HepG2 (cell line): ENCODE data around the gene CADPS. TPM values are rescaled to one million over a fixed set of nuclear protein-coding genes. Genes with fewer than 3 reads are reported as not detected.

Source experiments
- ATAC-seq: fragments of 200-7000 bp; cut with Tn5 transposase; 3 replicates; pipeline ENCODE4 v1.9.1; 2020; ENCODE audit warnings: mild to moderate bottlenecking, moderate library complexity
- BruUV-seq: library from RNA; stranded (reverse); fragments of 400-500 nt; replicated peaks from 2 replicates; lab custom pipeline; 2021; lab: Mats Ljungman, UMichigan
- CTCF ChIA-PET: fragments of 300-600 bp; formaldehyde crosslinking; extraction: SDS; loops from one replicate; lab custom pipeline; 2021; ENCODE audit warnings: low total read pairs, inconsistent platforms, low intra/inter-chr PET ratio; lab: Yijun Ruan, JAX
- POLR2A ChIA-PET: fragments of 350-600 bp; sonication (Branson Sonifier 250); formaldehyde crosslinking; loops from one replicate; lab custom pipeline; 2020; ENCODE audit warnings: antibody characterized with exemption, inconsistent platforms; lab: Yijun Ruan, JAX
- DNase-seq: peaks from one replicate; pipeline ENCODE4 v3.0.0-alpha.2; 2015; ENCODE audit warnings: low spot score
- FAIRE-seq: peaks from 3 replicates; lab custom pipeline; 2011; peaks lifted over from hg19 to GRCh38; lab: Jason Lieb, UNC
- H2AFZ ChIP-seq: one replicate; pipeline ENCODE4 v1.6.1; 2011; ENCODE audit warnings: low read length, inconsistent platforms
- H3K27ac ChIP-seq: fragments of 300-600 bp; 3 replicates; pipeline ENCODE4 v1.8.0; 2011; ENCODE audit warnings: mixed run types, mild to moderate bottlenecking, mixed read lengths, low read length, inconsistent platforms; ENCODE audit not compliant: insufficient read depth; ENCODE audit errors: extremely low read length
- H3K27me3 ChIP-seq, 2 experiments: fragments of 200-600 bp in 1 of 2; 2 replicates in 1 of 2; 3 replicates in 1 of 2; pipeline versions ENCODE4 v1.6.0 to v1.8.0; 2011; ENCODE audit warnings: low read length in 2 of 2, mild to moderate bottlenecking in 2 of 2, moderate library complexity in 2 of 2, inconsistent platforms in 1 of 2; ENCODE audit not compliant: insufficient read depth in 2 of 2, control insufficient read depth in 1 of 2
- H3K36me3 ChIP-seq, 2 experiments: fragments of 200-600 bp in 1 of 2; replicated peaks in 1 of 2; 2 replicates in 1 of 2; 3 replicates in 1 of 2; pipeline versions ENCODE4 v1.5.1 to v1.8.0; 2011; ENCODE audit warnings: low read length in 2 of 2, inconsistent platforms in 1 of 2; ENCODE audit not compliant: insufficient read depth in 2 of 2, control insufficient read depth in 1 of 2
- H3K4me1 ChIP-seq: 2 replicates; pipeline ENCODE4 v1.5.1; 2012; ENCODE audit warnings: low read length, inconsistent platforms; ENCODE audit not compliant: insufficient read depth
- H3K4me2 ChIP-seq: 2 replicates; pipeline ENCODE4 v1.6.0; 2011; ENCODE audit warnings: low read depth, low read length, inconsistent platforms
- H3K4me3 ChIP-seq, 3 experiments: fragments of 200-600 bp in 1 of 3; sonication (generic), shearing (Covaris generic) in 1 of 3; replicated peaks in 1 of 3; 2 replicates each; pipeline ENCODE4 v1.5.1; 2011 to 2016; ENCODE audit warnings: low read length in 3 of 3, inconsistent platforms in 2 of 3, low read depth in 2 of 3, mild to moderate bottlenecking in 2 of 3, control low read depth in 1 of 3, mixed read lengths in 1 of 3; ENCODE audit not compliant: insufficient read depth in 1 of 3
- H3K79me2 ChIP-seq: one replicate; pipeline ENCODE4 v1.6.1; 2011; ENCODE audit warnings: low read length, inconsistent platforms; ENCODE audit not compliant: insufficient read depth
- H3K9ac ChIP-seq: 2 replicates; pipeline ENCODE4 v1.6.0; 2011; ENCODE audit warnings: mild to moderate bottlenecking, low read depth, low read length, inconsistent platforms; ENCODE audit not compliant: insufficient read depth
- H3K9me3 ChIP-seq: 2 replicates; pipeline ENCODE4 v1.5.1; 2012; ENCODE audit warnings: mild to moderate bottlenecking, low read length
- H4K20me1 ChIP-seq: 2 replicates; pipeline ENCODE4 v1.6.0; 2011; ENCODE audit warnings: inconsistent platforms, mild to moderate bottlenecking, low read length, moderate library complexity; ENCODE audit not compliant: insufficient read depth
- DPF2 ChIP-seq: sonication (generic); formaldehyde crosslinking; IDR thresholded peaks from 2 replicates; pipeline ENCODE4 v1.4.0; 2020; ENCODE audit warnings: mild to moderate bottlenecking, low read depth, missing genetic modification reagents, borderline replicate concordance
- HNF1B ChIP-seq: sonication (generic); formaldehyde crosslinking; IDR thresholded peaks from 2 replicates; pipeline ENCODE4 v1.5.1; 2020; ENCODE audit warnings: mild to moderate bottlenecking, moderate library complexity, missing genetic modification reagents
- HOMEZ ChIP-seq: IDR thresholded peaks from 2 replicates; pipeline ENCODE4 v1.6.1; 2016; ENCODE audit warnings: low read depth
- SNRNP70 ChIP-seq: fragments of 200-400 bp; formaldehyde crosslinking; IDR thresholded peaks from 2 replicates; pipeline ENCODE4 v1.6.1; 2017; ENCODE audit warnings: mild to moderate bottlenecking, low read depth, low read length, moderate library complexity
- ZNF253 ChIP-seq: sonication (generic); formaldehyde crosslinking; IDR thresholded peaks from 2 replicates; pipeline ENCODE4 v1.8.0; 2022; ENCODE audit warnings: mild to moderate bottlenecking, missing genetic modification reagents, borderline replicate concordance
- ZNF263 ChIP-seq: sonication (generic); formaldehyde crosslinking; IDR thresholded peaks from 2 replicates; pipeline ENCODE4 v1.4.0; 2020; ENCODE audit warnings: missing genetic modification reagents
- ZNF326 ChIP-seq: sonication (generic); formaldehyde crosslinking; IDR thresholded peaks from 2 replicates; pipeline ENCODE4 v1.4.0; 2020; ENCODE audit warnings: missing genetic modification reagents, borderline replicate concordance
- ZNF570 ChIP-seq: sonication (generic); formaldehyde crosslinking; IDR thresholded peaks from 2 replicates; pipeline ENCODE4 v1.4.0; 2020; ENCODE audit warnings: mild to moderate bottlenecking, missing genetic modification reagents, borderline replicate concordance
- ZNF605 ChIP-seq: sonication (generic); formaldehyde crosslinking; IDR thresholded peaks from 2 replicates; pipeline ENCODE4 v1.8.0; 2022; ENCODE audit warnings: mild to moderate bottlenecking, missing genetic modification reagents
- ZNF672 ChIP-seq: sonication (generic); formaldehyde crosslinking; IDR thresholded peaks from 2 replicates; pipeline ENCODE4 v1.8.1; 2022; ENCODE audit warnings: missing genetic modification reagents
- ZNF746 ChIP-seq: sonication (generic); formaldehyde crosslinking; IDR thresholded peaks from 2 replicates; pipeline ENCODE4 v1.8.0; 2022; ENCODE audit warnings: mild to moderate bottlenecking, missing genetic modification reagents
- ZSCAN20 ChIP-seq: sonication (generic); formaldehyde crosslinking; IDR thresholded peaks from 2 replicates; pipeline ENCODE4 v1.4.0; 2020; ENCODE audit warnings: missing genetic modification reagents, mild to moderate bottlenecking, borderline replicate concordance
- WGBS: methylation state at CpG from one replicate; pipeline ENCODE4 v1.1.6; 2017; ENCODE audit warnings: low lambda C conversion rate; 5-methylcytosine and 5-hydroxymethylcytosine counted together
- in situ Hi-C: cut with HindIII; loops from 2 replicates; pipeline ENCODE4 v1.10.0; 2017; ENCODE audit warnings: low pct_unique_long_range_greater_than_20kb; ENCODE audit not compliant: extremely low pct_ligation_motif_present
- intact Hi-C: fragments of 100-400 bp; cut with micrococcal nuclease; formaldehyde crosslinking; loops from one replicate; pipeline ENCODE4 v1.10.0; 2022; ENCODE audit not compliant: unreplicated experiment
- polyA plus RNA-seq, 8 experiments: library from polyadenylated mRNA; depleted of rRNA in 3 of 8; stranded (reverse) in 7 of 8; unstranded in 1 of 8; fragments of >200 nt; fragmentation: Illumina TruSeq in 4 of 8; extraction: Trizol in 4 of 8; gene quantifications; 2 replicates each; pipeline versions ENCODE4 v1.2.1 to v1.2.3, GENCODE V29; 2011 to 2016; ENCODE audit warnings: low read depth in 4 of 8, missing spikeins in 1 of 8, mixed read lengths in 1 of 8; ENCODE audit not compliant: insufficient read depth in 1 of 8
- total RNA-seq, 5 experiments: library from RNA; depleted of rRNA; stranded (reverse); fragments of >200 nt; fragmentation: Illumina TruSeq; extraction: Trizol; gene quantifications; 2 replicates each; pipeline ENCODE4 v1.2.3, GENCODE V29; 2016; ENCODE audit warnings: low read depth in 1 of 5

CADPS gene
- total and polyA plus RNA-seq, 2 of the 13 experiments (the other 11 are each of a cell fraction or from before 2014, with no cell fraction given): not detected

GRCh38 chr3:62556121-62556815 is 318.9 kb downstream of the CADPS start (continued):
- TF ChIP-seq HNF1B (CRISPR knock-in tag) (no peak), HOMEZ (CRISPR knock-in tag) (no peak), DPF2 (CRISPR knock-in tag) (no peak), ZSCAN20 (CRISPR knock-in tag) (no peak), ZNF605 (CRISPR knock-in tag) (no peak), ZNF570 (CRISPR knock-in tag) (no peak)

- peaks cover 0 to 1% of the 10 kb centered on the region in 2 experiments; a peak in 1 of 5 replicates for H3K27me3 ChIP-seq
- no TSS peak for BruUV-seq
- no peak overlapping the region for H3K9ac ChIP-seq
- no peak overlapping the region for H3K4me2 ChIP-seq
- H3K4me3 ChIP-seq: no peak overlapping the region
- peak; percentile 67 for ATAC-seq
- no peaks in the 10 kb centered on the region for H3K9me3 ChIP-seq
- H3K36me3 ChIP-seq: no peaks in the 10 kb centered on the region
- no peaks in the 10 kb centered on the region for H3K4me1 ChIP-seq
- WGBS: 0% methylated on average over 3 of the region's 3 CpGs
- TF ChIP-seq ZNF263 (CRISPR knock-in tag): peak; percentile 58; the same call in 1 of the 2 replicates
- no peak for TF ChIP-seq ZNF746
- no peak for TF ChIP-seq SNRNP70
- TF ChIP-seq ZNF672 (CRISPR knock-in tag): no peak
- TF ChIP-seq ZNF253 (CRISPR knock-in tag): no peak
- no peak for TF ChIP-seq ZNF326
- no peak overlapping the region for H2AFZ ChIP-seq
- FAIRE-seq: peak; percentile 26
- ChIA-PET POLR2A (no interaction called here), CTCF (no interaction called here)
- intact Hi-C loops (no loop called here), in situ Hi-C loops (loop anchor here (10.0 kb wide), 1 partner anchor 350 kb away; no protein-coding TSS in a partner anchor)
- no peak overlapping the region for H3K27ac ChIP-seq
- no peaks in the 10 kb centered on the region for H4K20me1 ChIP-seq
- peak; percentile 9 for DNase-seq
- H3K79me2 ChIP-seq: no peaks in the 10 kb centered on the region
Observed at GRCh38 chr3:62554264-62554799, 320.9 kb downstream of the CADPS start.
